HG02870 (cell line): Measurements from ENCODE around the gene CD46.

Source experiments
- ATAC-seq: cut with Tn5 transposase; IDR thresholded peaks from one replicate; pipeline ENCODE4 v1.9.1; 2021; ENCODE audit warnings: mild to moderate bottlenecking, moderate library complexity; ENCODE audit not compliant: unreplicated experiment

CD46 gene

DNA sequence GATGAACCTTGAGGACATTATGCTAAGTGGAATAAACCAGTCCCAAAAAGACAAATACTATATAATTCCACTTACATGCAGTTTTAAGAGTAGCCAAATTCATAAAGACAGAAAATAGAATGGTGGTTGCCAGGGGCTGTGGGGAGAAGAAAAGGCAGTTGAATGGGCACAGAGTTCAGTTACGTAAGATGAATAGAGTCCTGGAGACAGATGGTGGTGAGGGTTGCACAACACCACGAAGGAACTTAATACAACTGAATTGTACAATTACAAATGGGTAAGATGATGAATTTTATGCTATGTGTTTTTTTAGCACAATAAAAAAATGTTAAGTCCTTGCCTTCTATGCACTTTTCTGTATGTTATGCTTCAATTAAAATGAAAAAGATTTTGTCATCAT, 92.5 kb downstream of the CD46 start:
- ATAC-seq, result no peak
